COLO668 (cell line): Measurements from ENCODE around the gene PERP.
A peak's percentile ranks its signal among the peaks of the same experiment; 100 is the strongest.
"Not testable (repeated sequence)": the region's sequence is repeated elsewhere in the genome, so short reads cannot be mapped to it uniquely, and the experiment has no call there.

ENCODE experiments used
- DNase-seq: peaks from one replicate; lab custom pipeline; 2025; ENCODE audit not compliant: unreplicated experiment; lab: John Stamatoyannopoulos, UW

The PERP gene

GRCh38 chr6:138107078-138107751 is at the start of gene PERP:
Gene PERP (minus strand): TSS chr6:138107419. CDS start chr6:138107340, 79 bp downstream.
- DNase-seq: peak; percentile 90

- DNase-seq: no peak
These were observed 48.2 kb upstream of the PERP start for GRCh38 chr6:138155443-138155842.

GRCh38 chr6:138146544-138146943 is 39.3 kb upstream of the PERP start:
- DNase-seq: no peak

- no peak for DNase-seq
These were observed 38.2 kb upstream of the PERP start for GRCh38 chr6:138145402-138145801.

GRCh38 chr6:138142806-138143205 is 35.6 kb upstream of the PERP start:
- no peak for DNase-seq

GRCh38 chr6:138129190-138129589 is 22.0 kb upstream of the PERP start:
- peak; percentile 3 for DNase-seq

GRCh38 chr6:138128096-138128495 is 20.9 kb upstream of the PERP start:
- no peak for DNase-seq

GRCh38 chr6:138124096-138124495 is 16.9 kb upstream of the PERP start:
- DNase-seq: no peak

- DNase-seq: no peak
These were observed 12.8 kb upstream of the PERP start for GRCh38 chr6:138119976-138120375.

GRCh38 chr6:138119229-138119628 is 12.0 kb upstream of the PERP start:
- not testable (repeated sequence) for DNase-seq

GRCh38 chr6:138117376-138117914 is 10.2 kb upstream of the PERP start:
- no peak for DNase-seq

GRCh38 chr6:138116661-138116999 is 9.4 kb upstream of the PERP start:
- DNase-seq: no peak

GRCh38 chr6:138115877-138116660 is 8.8 kb upstream of the PERP start:
- peak; percentile 39 for DNase-seq

GRCh38 chr6:138115201-138115600 is 8.0 kb upstream of the PERP start:
- no peak for DNase-seq

GRCh38 chr6:138113588-138114210 is 6.5 kb upstream of the PERP start:
- no peak for DNase-seq

GRCh38 chr6:138110229-138110628 is 3.0 kb upstream of the PERP start:
- DNase-seq: no peak

GRCh38 chr6:138109042-138109997 is 2.1 kb upstream of the PERP start:
- DNase-seq: peak; percentile 63

- DNase-seq: peak; percentile 76
These were observed 753 bp upstream of the PERP start for GRCh38 chr6:138107752-138108592.

- DNase-seq: no peak
These were observed 548 bp downstream of the PERP start for GRCh38 chr6:138106665-138107077.
